Stimulated activated naive CD4-positive, alpha-beta T cell treated with Interleukin-2 at 50 U/mL for 16 hours (primary cell): ENCODE measurements around the gene MEGF11.

ENCODE experiments used
- DNase-seq: peaks from one replicate; lab custom pipeline; 2025; lab: John Stamatoyannopoulos, UW

Gene MEGF11

GRCh38 chr15:66239514-66239913 lies 14.0 kb downstream of the MEGF11 start:
- no peak for DNase-seq

- DNase-seq = no peak
These were observed 15.2 kb downstream of the MEGF11 start for GRCh38 chr15:66238318-66238717.

- no peak for DNase-seq
These were observed 15.9 kb downstream of the MEGF11 start for GRCh38 chr15:66237513-66238235.

- no peak for DNase-seq
These were observed 16.7 kb downstream of the MEGF11 start for GRCh38 chr15:66236806-66237375.

GRCh38 chr15:66235866-66236265 lies 17.7 kb downstream of the MEGF11 start:
- DNase-seq = no peak

GRCh38 chr15:66234798-66235197 lies 18.8 kb downstream of the MEGF11 start:
- no peak for DNase-seq

- no peak for DNase-seq
These were observed 19.8 kb downstream of the MEGF11 start for GRCh38 chr15:66233487-66234415.

- DNase-seq = no peak
These were observed 21.3 kb downstream of the MEGF11 start for GRCh38 chr15:66232267-66232625.

GRCh38 chr15:66231394-66232266 lies 21.9 kb downstream of the MEGF11 start:
- no peak for DNase-seq

- DNase-seq = no peak
These were observed 23.6 kb downstream of the MEGF11 start for GRCh38 chr15:66229790-66230465.

GRCh38 chr15:66228807-66229735 lies 24.5 kb downstream of the MEGF11 start:
- no peak for DNase-seq

GRCh38 chr15:66226736-66227135 lies 26.8 kb downstream of the MEGF11 start:
- DNase-seq = no peak

- no peak for DNase-seq
These were observed 27.8 kb downstream of the MEGF11 start for GRCh38 chr15:66225656-66226274.

- DNase-seq = no peak
These were observed 28.6 kb downstream of the MEGF11 start for GRCh38 chr15:66224946-66225345.

GRCh38 chr15:66222273-66223198 lies 31.0 kb downstream of the MEGF11 start:
- no peak for DNase-seq

GRCh38 chr15:66221126-66221525 lies 32.4 kb downstream of the MEGF11 start:
- no peak for DNase-seq

- no peak for DNase-seq
These were observed 32.9 kb downstream of the MEGF11 start for GRCh38 chr15:66220601-66221000.

- no peak for DNase-seq
These were observed 34.2 kb downstream of the MEGF11 start for GRCh38 chr15:66219339-66219738.

GRCh38 chr15:66216806-66217205 lies 36.7 kb downstream of the MEGF11 start:
- no peak for DNase-seq
